Measurements from ENCODE around the gene UXT.
"Not testable (repeated sequence)": the region's sequence is repeated elsewhere in the genome, so short reads cannot be mapped to it uniquely, and the experiment has no call there.

Gene UXT

DNA sequence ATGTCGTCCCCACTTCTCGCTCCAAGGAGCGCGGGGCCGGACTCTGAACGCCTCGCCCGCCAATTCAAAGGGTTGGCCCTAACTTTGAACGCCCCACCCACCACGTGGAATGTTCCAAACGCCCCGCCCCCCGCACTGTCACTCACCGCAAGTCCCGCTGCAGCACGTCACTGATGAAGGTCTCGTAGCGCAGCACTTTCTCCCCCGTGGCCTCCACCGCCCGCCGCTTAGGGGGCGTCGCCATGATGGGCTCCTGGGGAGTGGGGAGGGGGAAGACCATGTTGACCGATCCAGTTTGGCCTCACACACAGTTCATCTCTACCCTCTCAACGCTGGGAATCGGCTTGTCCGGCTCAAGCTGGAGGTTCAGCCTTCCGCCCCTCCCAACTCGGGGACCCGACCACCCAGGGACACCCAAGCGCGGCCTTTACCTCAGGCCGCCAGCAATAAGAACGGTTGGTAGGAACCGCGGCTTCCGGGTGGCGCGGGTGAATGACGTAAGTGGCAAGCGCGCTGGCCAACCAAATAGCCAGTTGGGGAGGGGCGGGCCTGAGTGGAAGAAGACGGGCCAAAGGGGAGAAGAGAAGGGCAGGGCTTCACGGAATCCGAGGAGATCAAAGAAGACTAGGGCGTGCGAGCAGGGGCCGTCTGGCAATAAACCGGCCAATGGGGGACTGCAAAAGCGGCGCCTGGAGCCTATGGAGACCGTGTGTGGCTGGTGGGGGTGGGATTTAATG lies at the start of gene UXT:
UXT (minus strand) TSS at position 497 of the 737 bp plus-strand sequence; CDS start at position 244, 253 bp downstream.
- peak; percentile 81 to 85 for ATAC-seq

DNA sequence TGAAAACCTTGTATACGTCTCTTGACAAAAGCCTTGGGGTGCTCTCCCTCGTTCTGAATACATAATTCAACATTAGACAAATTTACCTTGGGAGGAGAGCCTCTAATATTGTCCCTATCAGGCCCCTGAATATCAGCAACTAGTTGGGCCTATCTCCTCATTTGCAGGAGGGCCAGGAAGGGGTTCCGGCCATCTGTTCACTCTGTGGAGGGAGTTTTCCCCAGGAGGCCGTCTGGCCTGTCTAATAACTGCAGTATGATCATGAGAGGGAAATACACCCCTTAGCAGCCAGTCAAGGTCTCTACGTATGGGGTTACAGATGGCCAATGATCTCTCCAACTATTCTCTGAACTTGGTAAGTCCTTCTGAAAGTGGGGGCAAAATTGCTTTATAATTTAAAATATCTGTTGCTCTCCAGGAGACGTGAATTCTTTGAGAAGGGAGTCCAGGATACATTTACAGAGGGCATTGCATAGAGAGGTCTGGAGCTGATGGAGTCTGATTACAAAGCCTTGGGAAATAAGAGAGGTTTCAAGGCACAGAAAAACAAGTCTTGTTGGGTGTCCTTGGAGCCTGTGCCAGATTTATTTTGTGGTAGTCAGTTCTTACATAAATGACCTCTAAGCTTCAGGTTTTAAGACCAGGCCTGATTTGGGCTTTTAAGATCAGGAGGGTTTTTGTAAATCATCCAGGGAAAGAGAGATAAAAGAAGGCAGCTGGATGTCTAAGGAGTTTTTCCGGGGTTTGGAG lies 48.2 kb upstream of the UXT start:
- ATAC-seq: no peak

- no peak for ATAC-seq
These were observed 47.6 kb upstream of the UXT start for GRCh38 chrX:47706575-47706974.

DNA sequence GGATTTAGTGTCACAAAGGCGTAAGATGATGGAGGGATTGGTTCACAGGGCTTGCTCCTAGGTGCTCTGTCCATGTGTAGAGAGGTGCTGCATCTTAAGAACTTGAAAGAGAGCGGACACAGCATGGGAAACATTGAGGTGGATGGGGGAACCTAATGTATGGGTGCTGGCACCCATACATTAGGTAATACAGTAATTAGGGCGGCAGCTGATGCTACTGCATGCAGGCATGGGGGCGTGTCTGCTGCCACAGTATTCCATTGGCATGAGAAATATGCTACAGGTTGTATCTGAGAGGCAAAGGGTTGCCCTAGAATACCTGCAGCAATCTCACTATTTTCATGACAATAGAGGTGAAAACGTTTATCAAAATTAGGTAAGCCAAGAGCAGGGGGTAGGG lies 45.8 kb upstream of the UXT start:
- ATAC-seq: no peak

DNA sequence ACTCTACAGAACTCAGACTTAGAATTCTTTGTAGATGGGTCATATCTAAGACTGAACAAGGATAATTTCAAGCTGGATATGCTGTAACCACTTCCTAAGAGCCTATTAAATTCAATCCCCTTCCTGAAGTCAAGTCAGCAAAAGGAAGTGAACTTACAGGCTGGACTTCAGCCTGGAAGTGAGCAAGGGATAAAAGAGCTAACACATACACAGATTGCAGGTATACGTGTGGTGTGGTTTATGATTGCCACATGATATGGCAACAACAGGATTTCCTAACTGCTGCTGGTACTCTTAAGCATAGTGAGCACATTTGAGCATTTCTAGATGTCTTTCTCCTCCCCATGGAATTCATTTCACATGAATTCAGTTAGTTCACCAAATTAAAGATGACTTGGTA lies 38.2 kb upstream of the UXT start:
- no peak for ATAC-seq

- no peak for ATAC-seq
These were observed 31.2 kb upstream of the UXT start for GRCh38 chrX:47690175-47690574.

GRCh38 chrX:47687263-47687662 lies 28.3 kb upstream of the UXT start:
- ATAC-seq: no peak

GRCh38 chrX:47683829-47684205 lies 24.8 kb upstream of the UXT start:
- ATAC-seq: no peak

GRCh38 chrX:47683184-47683828 lies 24.3 kb upstream of the UXT start:
- ATAC-seq: no peak

- not testable (repeated sequence) for ATAC-seq
These were observed 17.2 kb upstream of the UXT start for GRCh38 chrX:47675959-47676859.

GRCh38 chrX:47674776-47675175 lies 15.8 kb upstream of the UXT start:
- ATAC-seq: no peak

DNA sequence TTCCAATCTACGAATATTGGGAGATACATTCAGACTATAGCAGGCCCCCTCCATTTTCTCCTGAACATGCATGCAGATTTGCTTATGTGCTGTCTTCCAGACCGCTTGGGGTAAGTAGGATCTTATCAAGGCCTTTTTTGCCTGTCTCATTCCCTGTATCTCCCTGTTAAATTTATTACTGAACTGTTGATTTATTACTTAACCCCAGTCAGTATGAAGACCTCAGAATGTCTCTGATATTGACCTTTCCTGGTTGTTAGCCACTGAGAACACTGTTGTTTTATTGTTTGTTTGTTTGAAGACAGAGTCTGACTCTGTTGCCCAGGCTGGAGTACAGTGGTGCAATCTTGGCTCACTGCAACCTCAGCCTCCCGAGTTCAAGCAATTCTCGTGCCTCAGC lies 6.8 kb upstream of the UXT start:
- ATAC-seq: not testable (repeated sequence)

DNA sequence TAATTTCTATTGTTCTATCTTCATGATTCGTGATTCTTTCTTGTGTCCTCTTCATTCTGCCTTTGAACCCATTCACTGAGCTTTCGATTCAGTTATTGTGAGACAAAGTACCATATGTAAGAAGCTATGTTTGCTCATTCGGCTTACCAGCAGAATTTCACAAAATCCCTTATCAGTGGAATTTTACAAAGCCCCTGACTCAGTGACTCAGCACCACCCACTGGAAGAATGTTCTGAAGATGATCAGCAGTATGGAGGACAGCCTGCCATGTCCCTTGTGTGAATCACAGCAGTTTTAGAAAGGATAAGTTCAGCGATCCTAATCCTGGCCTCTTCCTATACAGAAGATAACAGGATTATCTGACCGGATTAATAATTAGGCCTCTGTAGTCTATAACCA lies 5.8 kb upstream of the UXT start:
- ATAC-seq: no peak

DNA sequence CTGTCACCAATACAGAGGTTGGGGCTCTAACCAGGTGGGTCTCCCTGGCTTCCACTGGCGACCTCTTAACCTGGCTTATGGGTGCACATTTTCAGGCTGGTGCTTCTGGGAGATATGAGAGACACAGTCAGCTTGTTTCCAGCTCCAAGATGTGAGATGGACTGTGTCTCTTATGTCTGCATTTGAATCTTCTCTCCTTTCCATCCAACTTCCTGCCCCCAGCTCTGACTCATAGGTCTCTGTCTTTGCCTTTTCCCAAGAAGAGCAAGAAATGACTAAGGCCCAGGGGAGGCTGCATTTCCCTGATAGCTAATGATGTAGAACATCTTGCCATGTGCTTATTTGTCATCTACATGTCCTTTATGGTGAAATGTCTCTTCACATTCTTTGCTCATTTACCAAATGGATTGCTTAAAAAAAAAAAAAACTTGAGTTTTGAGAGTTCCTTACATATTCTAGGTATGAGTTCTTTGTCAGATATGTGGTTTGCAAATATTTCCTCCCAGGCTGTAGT lies 3.2 kb upstream of the UXT start:
- ATAC-seq: peak in 1 of 2 donors; percentile 15

GRCh38 chrX:47661539-47661938 lies 2.6 kb upstream of the UXT start:
- ATAC-seq: no peak

- ATAC-seq: no peak
These were observed 394 bp upstream of the UXT start for GRCh38 chrX:47659421-47659726.

DNA sequence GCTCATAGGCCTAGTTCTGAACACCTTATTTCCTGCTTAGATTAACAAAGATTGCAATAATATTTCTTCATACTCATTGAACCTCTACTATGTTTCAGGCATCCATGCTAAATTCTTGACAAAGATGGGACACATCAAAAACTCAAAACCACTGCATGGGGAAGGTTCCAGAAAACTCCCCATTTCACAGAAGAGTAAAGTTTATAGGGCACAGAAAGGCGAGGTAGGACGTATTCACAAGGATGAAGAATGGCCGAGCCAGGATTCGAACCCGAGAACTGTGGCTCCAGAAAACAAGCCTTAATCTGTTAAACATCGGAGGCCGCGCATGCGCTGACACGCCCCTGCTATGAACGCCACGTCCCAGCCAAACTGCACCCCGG lies 688 bp downstream of the UXT start:
- no peak for ATAC-seq

DNA sequence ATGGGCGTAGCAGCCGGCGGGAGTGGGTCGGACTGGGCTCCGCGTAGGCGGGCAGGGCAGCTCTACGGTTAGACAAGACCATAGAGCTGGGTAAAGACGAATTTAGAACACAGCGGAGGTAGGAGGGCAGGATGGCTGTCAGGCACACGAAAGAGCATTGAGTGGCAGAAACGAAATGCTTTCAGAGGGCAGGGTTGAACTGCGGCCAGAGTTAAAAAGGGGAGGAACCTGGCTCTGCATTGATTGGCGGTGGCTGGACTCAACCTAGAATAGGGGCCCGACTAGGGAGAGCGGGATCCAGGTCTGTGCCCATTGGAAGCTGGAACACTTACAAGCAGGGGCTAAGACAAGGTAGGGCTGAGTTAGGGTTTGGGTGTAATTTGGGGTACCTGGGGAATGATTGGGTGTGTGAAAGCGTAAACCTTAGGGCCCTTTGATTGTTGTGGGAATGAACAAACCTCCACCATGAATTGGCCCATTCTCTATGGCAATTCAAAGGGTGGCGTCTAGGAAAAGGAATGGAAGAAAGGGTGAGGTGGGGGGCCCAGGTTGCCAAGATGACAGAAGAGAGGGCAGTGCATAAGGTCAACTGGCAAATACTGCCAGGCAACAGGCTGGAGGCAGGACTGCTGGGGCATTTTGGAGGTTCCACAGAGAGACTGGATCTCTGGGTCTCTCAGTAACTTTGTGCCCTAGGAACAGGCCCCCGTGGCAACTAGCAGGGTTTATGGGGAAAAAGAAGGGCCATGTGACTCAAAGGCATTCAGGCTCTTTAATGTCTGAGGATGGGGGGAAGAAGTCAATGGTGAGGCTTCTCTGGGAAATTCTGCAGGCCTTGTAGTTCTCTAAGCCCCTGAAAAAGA lies 7.7 kb downstream of the UXT start:
- ATAC-seq: no peak

DNA sequence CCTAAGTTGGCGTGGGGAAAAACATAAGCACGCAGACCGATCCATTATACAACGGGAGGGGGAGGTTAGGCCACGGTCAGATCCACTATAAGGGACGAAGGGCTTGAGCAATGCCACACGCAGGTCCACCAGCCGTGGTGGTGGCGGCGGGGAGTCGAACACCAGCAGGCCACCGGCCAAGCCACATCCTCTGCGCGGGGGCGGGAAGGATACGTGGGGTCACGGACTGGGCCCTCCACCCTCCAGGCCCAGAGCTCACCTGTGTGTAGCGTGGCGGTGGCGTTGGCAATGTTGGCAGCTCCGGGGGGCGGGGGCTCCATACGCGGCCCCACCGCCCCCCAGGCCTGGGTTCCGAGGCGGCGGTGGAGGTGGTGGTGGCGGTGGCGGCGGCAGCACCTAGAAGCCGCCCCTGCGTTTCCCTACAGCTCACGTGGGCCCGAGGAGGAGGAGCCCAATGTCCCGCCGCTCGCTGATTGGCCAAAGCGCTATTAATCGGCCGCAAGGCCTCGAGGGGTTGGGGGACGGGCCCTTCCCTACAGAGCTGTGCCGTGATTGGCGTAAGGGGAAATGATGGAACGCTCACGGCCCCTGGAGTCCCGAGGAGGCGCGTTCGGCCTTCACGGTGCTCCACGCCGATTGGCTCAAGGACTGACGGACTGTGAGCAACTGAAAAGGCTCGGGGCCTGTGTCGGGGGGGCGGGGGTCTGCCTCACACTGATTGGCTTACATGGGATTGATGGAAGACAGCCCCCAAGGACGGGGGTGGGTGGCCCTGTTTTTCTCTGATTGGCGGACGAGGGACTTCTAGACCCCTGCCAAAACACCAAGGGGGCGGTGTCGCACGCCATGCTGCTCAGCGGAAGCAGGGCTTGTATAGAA lies 8.6 kb downstream of the UXT start, which contains the start of gene ELK1:
ELK1 (minus strand) TSS at position 400 of the 879 bp plus-strand sequence. CDS start 9,122 bp downstream, outside the sequence.
- ATAC-seq: peak; percentile 93 to 95

DNA sequence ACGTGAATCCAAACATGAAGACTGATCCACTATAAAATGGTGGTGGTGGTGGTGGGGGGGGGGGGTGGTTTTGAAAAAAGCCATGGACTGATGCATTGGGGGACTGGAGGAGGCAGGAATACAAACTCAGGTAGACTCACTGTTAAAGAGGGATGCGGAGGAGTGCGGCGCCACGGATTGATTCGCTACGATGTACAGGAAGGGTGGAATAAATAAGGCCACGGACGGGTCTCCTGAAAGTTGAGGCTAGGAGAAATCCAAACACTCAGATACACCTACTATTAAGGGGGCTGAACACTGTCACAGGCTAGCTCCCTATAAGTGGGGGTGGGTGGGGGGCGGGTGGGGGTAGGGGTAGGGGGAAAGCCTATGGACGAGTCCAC lies 9.2 kb downstream of the UXT start:
- ATAC-seq: no peak

GRCh38 chrX:47649271-47649670 lies 9.7 kb downstream of the UXT start:
- ATAC-seq: no peak

All from activated CD4-positive, CD25-positive, alpha-beta regulatory T cell treated with anti-CD3 and anti-CD28 coated beads, Interleukin-2, amount 50 U/mL, for 24 hours (primary cell).